Measurements from ENCODE around the gene STK39.
"Not testable (repeated sequence)": the region's sequence is repeated elsewhere in the genome, so short reads cannot be mapped to it uniquely, and the experiment has no call there.

Gene STK39

DNA sequence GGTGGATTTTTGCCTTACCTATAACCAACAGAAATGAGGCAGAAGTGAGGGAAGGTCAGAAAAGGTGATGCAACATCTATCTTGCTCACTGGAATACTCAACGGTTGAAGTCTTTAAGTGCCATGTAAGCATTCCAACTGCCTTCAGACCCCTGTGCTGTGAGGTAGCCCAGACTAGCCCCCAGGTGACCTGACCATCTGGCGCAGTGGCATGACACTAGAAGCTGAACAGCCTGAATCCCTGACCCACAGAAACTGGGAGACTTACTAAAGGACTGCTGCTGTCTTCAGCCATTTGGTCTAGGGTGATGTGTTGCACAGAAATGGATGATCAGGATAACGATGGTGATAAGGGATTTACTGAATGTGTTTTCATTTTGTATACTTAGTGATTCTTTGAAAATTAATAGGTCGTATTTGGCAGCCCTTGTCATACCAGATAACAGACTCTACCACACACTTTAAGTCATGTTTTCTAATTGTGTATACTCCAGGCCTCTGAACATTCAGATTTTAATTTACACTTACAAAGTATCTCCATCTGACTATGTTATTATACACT lies 161.5 kb downstream of the STK39 start:
- in situ Hi-C loops (cut with MboI; ENCODE audit: low pct_unique_long_range_greater_than_20kb, low sequenced_read_pairs, unreplicated experiment) = no loop called here
- no peak for DNase-seq (ENCODE audit: low spot score)
- TF ChIP-seq, protein P1, sequence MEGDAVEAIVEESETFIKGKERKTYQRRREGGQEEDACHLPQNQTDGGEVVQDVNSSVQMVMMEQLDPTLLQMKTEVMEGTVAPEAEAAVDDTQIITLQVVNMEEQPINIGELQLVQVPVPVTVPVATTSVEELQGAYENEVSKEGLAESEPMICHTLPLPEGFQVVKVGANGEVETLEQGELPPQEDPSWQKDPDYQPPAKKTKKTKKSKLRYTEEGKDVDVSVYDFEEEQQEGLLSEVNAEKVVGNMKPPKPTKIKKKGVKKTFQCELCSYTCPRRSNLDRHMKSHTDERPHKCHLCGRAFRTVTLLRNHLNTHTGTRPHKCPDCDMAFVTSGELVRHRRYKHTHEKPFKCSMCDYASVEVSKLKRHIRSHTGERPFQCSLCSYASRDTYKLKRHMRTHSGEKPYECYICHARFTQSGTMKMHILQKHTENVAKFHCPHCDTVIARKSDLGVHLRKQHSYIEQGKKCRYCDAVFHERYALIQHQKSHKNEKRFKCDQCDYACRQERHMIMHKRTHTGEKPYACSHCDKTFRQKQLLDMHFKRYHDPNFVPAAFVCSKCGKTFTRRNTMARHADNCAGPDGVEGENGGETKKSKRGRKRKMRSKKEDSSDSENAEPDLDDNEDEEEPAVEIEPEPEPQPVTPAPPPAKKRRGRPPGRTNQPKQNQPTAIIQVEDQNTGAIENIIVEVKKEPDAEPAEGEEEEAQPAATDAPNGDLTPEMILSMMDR (IDR thresholded peaks at IDR 0.05; ENCODE audit: extremely low read depth, insufficient read depth, missing control alignments) = no peak

DNA sequence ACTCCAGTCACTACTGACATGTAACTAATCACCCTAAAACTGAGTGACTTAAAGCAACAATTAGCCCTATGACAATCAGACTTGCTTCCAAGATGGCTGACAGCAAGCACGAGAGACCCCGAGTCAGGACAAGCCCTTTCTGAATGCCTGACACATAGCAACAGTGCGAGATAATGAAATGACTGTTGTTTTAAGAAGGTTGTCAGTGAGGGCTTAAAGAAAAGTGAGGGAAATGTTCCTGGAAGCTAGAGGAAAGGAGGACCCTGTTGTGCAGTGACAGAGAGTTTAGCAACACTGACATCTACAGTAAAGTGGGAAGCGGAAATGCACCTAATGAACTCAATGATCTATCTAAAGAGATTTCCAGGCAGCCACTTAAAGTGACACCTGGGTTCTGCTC lies 163.1 kb downstream of the STK39 start:
- TF ChIP-seq, protein P1 (IDR thresholded peaks at IDR 0.05; ENCODE audit: extremely low read depth, insufficient read depth, missing control alignments) = no peak
- in situ Hi-C loops (cut with MboI; ENCODE audit: low pct_unique_long_range_greater_than_20kb, low sequenced_read_pairs, unreplicated experiment) = no loop called here
- no peak for DNase-seq (ENCODE audit: low spot score)

DNA sequence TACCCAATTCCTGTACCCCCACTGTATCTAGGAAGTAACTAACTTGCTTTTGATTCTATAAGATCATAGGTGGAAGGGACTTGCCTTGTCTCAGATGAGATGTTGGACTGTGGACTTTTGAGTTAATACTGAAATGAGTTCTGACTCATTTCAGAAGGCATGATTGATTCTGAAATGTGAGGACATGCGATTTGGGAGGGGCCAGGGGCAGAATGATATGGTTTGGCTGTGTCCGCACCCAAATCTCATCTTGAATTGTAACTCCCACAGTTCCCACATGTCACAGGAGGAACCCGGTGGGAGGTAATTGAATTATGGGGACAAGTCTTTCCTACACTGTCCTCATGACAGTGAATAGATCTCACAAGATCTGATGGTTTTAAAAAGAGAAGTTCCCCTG lies 165.9 kb downstream of the STK39 start:
- in situ Hi-C loops (cut with MboI; ENCODE audit: low pct_unique_long_range_greater_than_20kb, low sequenced_read_pairs, unreplicated experiment); DNase-seq (ENCODE audit: low spot score): not testable (repeated sequence)

DNA sequence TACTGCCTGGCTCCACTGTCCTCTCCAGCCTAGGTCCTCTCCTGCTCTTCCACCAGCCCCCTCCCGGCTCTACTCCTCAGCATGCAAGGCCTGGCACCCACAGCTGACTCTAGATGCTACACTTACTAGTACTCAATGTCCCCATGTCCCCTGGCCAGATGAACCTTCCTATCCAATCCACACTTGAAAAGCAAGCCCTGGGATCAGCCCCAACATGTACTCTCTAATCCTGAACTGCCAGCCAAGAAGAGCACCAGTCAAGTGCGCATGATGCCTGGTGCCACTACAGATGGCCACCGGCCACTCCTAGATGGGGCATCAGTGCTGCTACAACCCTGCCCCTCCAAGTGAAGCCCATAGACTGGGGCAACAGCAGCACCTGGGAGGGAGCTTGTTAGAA lies 168.2 kb downstream of the STK39 start:
- DNase-seq (ENCODE audit: low spot score) = no peak
- TF ChIP-seq, protein P1 (IDR thresholded peaks at IDR 0.05; ENCODE audit: extremely low read depth, insufficient read depth, missing control alignments) = no peak
- in situ Hi-C loops (cut with MboI; ENCODE audit: low pct_unique_long_range_greater_than_20kb, low sequenced_read_pairs, unreplicated experiment) = no loop called here

DNA sequence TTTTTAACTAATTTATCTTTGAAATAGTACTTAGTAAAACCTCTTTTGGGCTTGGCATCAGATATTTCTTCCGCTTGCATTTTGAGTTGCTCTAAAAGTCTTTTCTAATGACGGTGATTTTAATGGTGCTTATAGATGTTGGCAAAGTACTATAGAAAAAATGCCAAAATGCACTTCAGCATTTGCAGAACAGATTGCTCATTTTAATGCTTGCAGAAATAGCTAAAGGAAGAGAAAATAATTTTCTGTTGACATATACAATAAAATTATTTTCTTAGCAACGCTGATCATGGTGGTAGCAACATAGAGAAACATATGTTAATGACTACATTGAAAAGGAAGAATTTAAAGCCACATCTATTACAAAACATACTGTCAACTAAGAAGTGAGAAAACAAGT lies 170.7 kb downstream of the STK39 start:
- in situ Hi-C loops (cut with MboI; ENCODE audit: low pct_unique_long_range_greater_than_20kb, low sequenced_read_pairs, unreplicated experiment) = no loop called here
- DNase-seq (ENCODE audit: low spot score) = no peak
- TF ChIP-seq, protein P1 (IDR thresholded peaks at IDR 0.05; ENCODE audit: extremely low read depth, insufficient read depth, missing control alignments) = no peak

DNA sequence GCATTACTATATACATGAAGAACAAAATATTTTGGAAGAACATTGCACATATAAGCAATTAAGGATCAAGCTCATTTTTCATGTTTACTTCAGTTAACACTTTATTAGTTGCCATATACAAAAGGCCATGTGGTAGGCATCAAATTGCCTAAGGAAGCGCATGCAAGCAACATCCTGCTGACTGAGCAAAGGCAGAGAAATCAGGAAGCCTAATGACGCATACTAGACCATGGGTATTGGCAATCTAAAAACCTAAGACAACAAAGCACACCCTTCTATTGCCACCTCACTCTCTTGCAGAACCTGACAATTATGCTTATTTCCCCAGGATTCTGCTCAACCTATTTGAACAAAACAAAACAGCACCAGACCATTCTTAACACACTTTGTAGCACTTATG lies 171.9 kb downstream of the STK39 start:
- no peak for DNase-seq (ENCODE audit: low spot score)
- TF ChIP-seq, protein P1 (IDR thresholded peaks at IDR 0.05; ENCODE audit: extremely low read depth, insufficient read depth, missing control alignments) = no peak
- in situ Hi-C loops (cut with MboI; ENCODE audit: low pct_unique_long_range_greater_than_20kb, low sequenced_read_pairs, unreplicated experiment) = no loop called here

DNA sequence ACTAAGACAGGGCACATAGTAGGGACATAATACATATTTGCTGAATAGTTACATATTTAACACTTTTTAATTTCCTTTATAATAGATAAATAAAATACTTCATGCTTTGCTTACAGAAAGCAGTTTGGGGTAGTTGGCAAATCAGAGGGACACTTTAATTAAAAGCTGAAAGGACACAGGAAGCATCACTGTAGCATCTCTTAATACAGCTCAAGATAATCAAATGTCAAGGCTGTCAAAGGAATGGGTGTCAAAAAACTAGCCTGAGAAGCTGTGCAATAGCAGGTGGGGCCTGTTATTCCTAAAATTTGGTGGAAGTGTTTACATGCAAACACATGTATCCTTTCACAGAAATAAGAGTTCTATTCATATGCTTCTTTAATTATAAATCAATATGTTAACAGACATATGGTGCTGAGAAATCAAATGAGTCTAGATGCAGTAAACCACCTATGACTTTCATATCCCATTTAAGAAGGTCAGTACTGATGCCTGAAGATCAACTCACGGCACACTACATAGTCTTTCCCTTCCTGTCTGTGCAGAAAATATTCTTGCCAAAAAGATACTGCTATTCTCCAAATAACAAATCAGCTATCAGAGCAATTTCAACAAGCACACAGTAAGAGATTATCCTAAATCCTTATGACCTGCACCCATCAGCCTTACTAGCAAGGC lies 174.6 kb downstream of the STK39 start:
- TF ChIP-seq, protein P1 (IDR thresholded peaks at IDR 0.05; ENCODE audit: extremely low read depth, insufficient read depth, missing control alignments) = no peak
- in situ Hi-C loops (cut with MboI; ENCODE audit: low pct_unique_long_range_greater_than_20kb, low sequenced_read_pairs, unreplicated experiment) = no loop called here
- no peak for DNase-seq (ENCODE audit: low spot score)
